Transverse colon (tissue), 3 donors: ENCODE measurements around the gene CCDC178.

Source experiments
- EP300 ChIP-seq: sonication (generic); formaldehyde crosslinking; IDR thresholded peaks from one replicate; pipeline ENCODE4 v1.6.1; 2017; ENCODE audit warnings: antibody characterized with exemption, low read depth
- POLR2A ChIP-seq: fragments of 450-650 bp; IDR thresholded peaks from one replicate; pipeline ENCODE4 v1.6.1; 2016; ENCODE audit warnings: antibody characterized with exemption, mild to moderate bottlenecking, moderate library complexity
- TF ChIP-seq, protein P1 (sequence below), 5 experiments: fragments of 200-600 bp in 3 of 5; fragments of 450-650 bp in 2 of 5; sonication (generic) in 3 of 5; IDR thresholded peaks; 1 replicate in 2 of 5; 2 replicates in 3 of 5; pipeline ENCODE4 v1.5.1; 2016 to 2017; ENCODE audit warnings: antibody characterized with exemption in 5 of 5, inconsistent platforms in 3 of 5, mild to moderate bottlenecking in 2 of 5, moderate library complexity in 1 of 5

DNA sequence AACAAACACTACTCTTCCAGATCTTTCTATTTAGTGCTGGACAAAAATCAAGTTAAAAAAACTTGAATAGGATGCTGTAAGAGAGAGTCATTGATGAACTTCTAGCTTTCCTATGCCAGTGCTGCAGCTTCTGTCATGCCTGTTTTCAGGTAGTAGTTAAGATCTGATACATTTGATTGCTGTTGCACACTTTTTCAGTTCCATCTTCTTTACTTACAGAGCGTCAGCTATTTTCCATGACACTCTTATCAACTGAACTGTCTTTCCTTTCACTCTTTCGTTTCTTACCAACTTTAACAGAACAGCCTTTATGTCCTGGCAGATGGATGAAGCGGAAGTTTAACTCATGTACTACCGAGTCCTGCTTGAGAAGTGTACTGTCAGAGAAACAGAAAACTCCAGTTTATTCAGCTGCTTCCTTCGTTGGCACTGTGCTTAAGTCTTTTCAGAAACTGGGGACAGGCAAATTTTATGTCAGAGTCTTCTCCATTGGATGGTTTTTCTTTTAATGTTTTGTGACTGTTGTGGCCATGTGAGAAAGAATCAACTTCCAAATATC lies 521.8 kb downstream of the CCDC178 start:
- TF ChIP-seq, protein P1, sequence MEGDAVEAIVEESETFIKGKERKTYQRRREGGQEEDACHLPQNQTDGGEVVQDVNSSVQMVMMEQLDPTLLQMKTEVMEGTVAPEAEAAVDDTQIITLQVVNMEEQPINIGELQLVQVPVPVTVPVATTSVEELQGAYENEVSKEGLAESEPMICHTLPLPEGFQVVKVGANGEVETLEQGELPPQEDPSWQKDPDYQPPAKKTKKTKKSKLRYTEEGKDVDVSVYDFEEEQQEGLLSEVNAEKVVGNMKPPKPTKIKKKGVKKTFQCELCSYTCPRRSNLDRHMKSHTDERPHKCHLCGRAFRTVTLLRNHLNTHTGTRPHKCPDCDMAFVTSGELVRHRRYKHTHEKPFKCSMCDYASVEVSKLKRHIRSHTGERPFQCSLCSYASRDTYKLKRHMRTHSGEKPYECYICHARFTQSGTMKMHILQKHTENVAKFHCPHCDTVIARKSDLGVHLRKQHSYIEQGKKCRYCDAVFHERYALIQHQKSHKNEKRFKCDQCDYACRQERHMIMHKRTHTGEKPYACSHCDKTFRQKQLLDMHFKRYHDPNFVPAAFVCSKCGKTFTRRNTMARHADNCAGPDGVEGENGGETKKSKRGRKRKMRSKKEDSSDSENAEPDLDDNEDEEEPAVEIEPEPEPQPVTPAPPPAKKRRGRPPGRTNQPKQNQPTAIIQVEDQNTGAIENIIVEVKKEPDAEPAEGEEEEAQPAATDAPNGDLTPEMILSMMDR (IDR thresholded peaks at IDR 0.05), result no peak
- no peak for TF ChIP-seq EP300
- no peak for TF ChIP-seq POLR2A
